Measurements from ENCODE around the gene ZNF480. TPM values are rescaled to one million over a fixed set of nuclear protein-coding genes. Genes with fewer than 3 reads are reported as not detected.

Gene ZNF480
- total RNA-seq, 1 donor from 2014 or later = 3.6 TPM

GRCh38 chr19:52351512-52351911 lies 54.5 kb downstream of the ZNF480 start:
- H3K27me3 Mint-ChIP-seq (ENCODE audit: low read depth) = no peaks in the 10 kb centered on the region
- H3K4me1 Mint-ChIP-seq (ENCODE audit: low read depth) = no peaks in the 10 kb centered on the region
- intact Hi-C loops (cut with micrococcal nuclease) = no loop called here
- H3K9me3 Mint-ChIP-seq = peaks cover 62% of the 10 kb centered on the region
- DNase-seq (ENCODE audit: low spot score) = no peak
- no peak overlapping the region for H3K4me3 Mint-ChIP-seq (ENCODE audit: low read depth)
- H3K27ac Mint-ChIP-seq = no peak overlapping the region
- H3K36me3 Mint-ChIP-seq (ENCODE audit: low read depth) = peaks cover 25% of the 10 kb centered on the region

GRCh38 chr19:52366414-52366824 lies 69.5 kb downstream of the ZNF480 start:
- Mint-ChIP-seq H3K27ac (no peak overlapping the region), H3K36me3 (ENCODE audit: low read depth) (peaks cover 30% of the 10 kb centered on the region)

DNA sequence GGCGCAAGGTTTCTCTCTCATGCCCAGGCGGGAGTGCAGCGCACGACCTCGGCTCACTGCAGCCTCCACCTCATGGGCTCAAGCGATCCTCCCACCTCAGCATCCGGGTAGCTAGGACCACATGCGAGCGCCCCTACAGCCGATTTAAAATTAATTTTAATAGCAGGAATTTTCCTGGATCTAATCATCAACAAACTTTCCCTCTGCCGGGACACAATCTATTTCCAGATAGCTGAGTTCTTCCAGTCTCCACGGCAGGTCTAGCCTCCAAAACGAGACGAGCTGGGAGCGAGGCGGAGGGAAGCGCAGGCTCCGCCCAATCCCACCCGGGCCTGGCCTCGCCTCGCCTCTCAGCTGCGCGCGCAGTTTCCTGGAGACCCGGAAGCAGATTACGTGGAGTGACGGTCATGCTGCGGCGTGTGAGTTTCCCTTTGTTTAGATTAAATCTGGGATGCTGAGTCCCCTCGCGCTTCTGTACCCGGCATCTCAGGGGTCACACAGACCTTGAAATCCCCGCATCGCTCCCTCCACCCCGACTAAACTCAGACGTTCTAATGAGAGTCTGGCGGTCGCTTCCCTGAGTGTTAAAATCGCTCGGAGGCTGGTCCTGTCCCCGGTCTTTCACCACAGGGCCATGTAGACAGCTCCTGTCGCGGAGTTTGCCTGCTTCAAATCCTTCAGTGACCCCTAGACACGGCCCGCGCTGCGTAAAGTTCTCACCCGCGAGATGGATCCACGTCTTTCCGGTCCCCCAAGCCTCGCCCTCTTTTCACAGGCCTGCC lies 72.8 kb downstream of the ZNF480 start, which contains the start of gene ZNF880:
Gene ZNF880 (plus strand): TSS at position 365 of the 782 bp plus-strand sequence. CDS start 43 bp downstream, at position 408.
- Mint-ChIP-seq H3K9me3 (peaks cover 70% of the 10 kb centered on the region), H3K36me3 (ENCODE audit: low read depth) (peaks cover 46% of the 10 kb centered on the region), H3K27ac (peak within 1 kb of the TSS; percentile 92), H3K27me3 (ENCODE audit: low read depth) (no peaks in the 10 kb centered on the region), H3K4me3 (ENCODE audit: low read depth) (peak within 1 kb of the TSS; percentile 84), H3K4me1 (ENCODE audit: low read depth) (no peaks in the 10 kb centered on the region)
- peak; percentile 81 for DNase-seq (ENCODE audit: low spot score)
- intact Hi-C loops (cut with micrococcal nuclease) = no loop called here

More at GRCh38 chr19:52366414-52366824, 69.5 kb downstream of the ZNF480 start:
- no peak for DNase-seq (ENCODE audit: low spot score)
- Mint-ChIP-seq H3K4me1 (ENCODE audit: low read depth) (no peaks in the 10 kb centered on the region), H3K4me3 (ENCODE audit: low read depth) (no peak overlapping the region), H3K27me3 (ENCODE audit: low read depth) (no peaks in the 10 kb centered on the region), H3K9me3 (peaks cover 71% of the 10 kb centered on the region)
- intact Hi-C loops (cut with micrococcal nuclease) = no loop called here

DNA sequence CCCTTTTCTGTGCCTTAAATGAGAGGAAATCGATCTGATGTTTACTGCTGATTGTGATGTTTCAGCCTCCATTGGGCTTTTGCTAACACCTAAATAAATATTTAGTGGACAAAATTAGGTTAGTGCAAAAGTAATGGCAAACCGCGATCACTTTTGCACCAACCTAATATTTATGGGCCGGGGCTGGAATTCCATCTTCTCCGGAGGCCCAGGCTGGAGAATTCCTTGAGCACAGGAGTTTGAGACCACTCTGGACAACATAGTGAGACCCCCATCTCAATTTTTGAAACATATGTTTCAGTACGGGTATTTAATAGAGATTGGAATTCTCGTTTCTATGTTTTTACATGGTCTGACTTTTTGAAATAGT lies 73.4 kb downstream of the ZNF480 start:
- Mint-ChIP-seq H3K4me3 (ENCODE audit: low read depth) (peak overlapping the region; percentile 84), H3K9me3 (peaks cover 70% of the 10 kb centered on the region), H3K4me1 (ENCODE audit: low read depth) (no peaks in the 10 kb centered on the region), H3K36me3 (ENCODE audit: low read depth) (peaks cover 52% of the 10 kb centered on the region), H3K27me3 (ENCODE audit: low read depth) (no peaks in the 10 kb centered on the region), H3K27ac (peak overlapping the region; percentile 92)
- intact Hi-C loops (cut with micrococcal nuclease) = no loop called here
- no peak for DNase-seq (ENCODE audit: low spot score)

Other genes with a start within 250 kb of the ZNF480 start
- gene ZNF432, start 248.3 kb upstream of the ZNF480 start, total RNA-seq = 13.3 and 15.5 TPM in 2 replicates
- gene ZNF841, start 201.4 kb upstream of the ZNF480 start, total RNA-seq = 13.2 and 15.0 TPM in 2 replicates
- 6.6 and 8.5 TPM in 2 replicates for gene ZNF616, start 157.2 kb upstream of the ZNF480 start, total RNA-seq
- gene ZNF836, start 125.5 kb upstream of the ZNF480 start, total RNA-seq = 7.2 and 8.8 TPM in 2 replicates
- 218 and 225 TPM in 2 replicates for gene PPP2R1A, start 107.1 kb upstream of the ZNF480 start, total RNA-seq
- 15.9 and 18.2 TPM in 2 replicates for gene ZNF766, start 27.6 kb upstream of the ZNF480 start, total RNA-seq
- gene ZNF610, start 39.1 kb downstream of the ZNF480 start, total RNA-seq = 0.50 and 1.1 TPM in 2 replicates
- 8.1 and 10.0 TPM in 2 replicates for gene ZNF880, start 72.8 kb downstream of the ZNF480 start, total RNA-seq
- 5.2 and 5.5 TPM in 2 replicates for gene ZNF528, start 100.7 kb downstream of the ZNF480 start, total RNA-seq
- not detected in 2 replicates for gene ZNF534, start 132.0 kb downstream of the ZNF480 start, total RNA-seq
- gene ZNF578, start 156.4 kb downstream of the ZNF480 start, total RNA-seq = 0.21 and 0.30 TPM in 2 replicates
- 20.7 and 22.6 TPM in 2 replicates for gene ZNF808, start 230.5 kb downstream of the ZNF480 start, total RNA-seq